HG03108 (cell line): ENCODE measurements around the gene TUBA3E.
"Not testable (repeated sequence)": the region's sequence is repeated elsewhere in the genome, so short reads cannot be mapped to it uniquely, and the experiment has no call there.

Experiments used
- ATAC-seq: cut with Tn5 transposase; IDR thresholded peaks from one replicate; pipeline ENCODE4 v1.9.1; 2021; ENCODE audit warnings: moderate library complexity; ENCODE audit not compliant: unreplicated experiment

The TUBA3E gene

GRCh38 chr2:130150181-130151144 is 47.8 kb downstream of the TUBA3E start:
- ATAC-seq = no peak

DNA sequence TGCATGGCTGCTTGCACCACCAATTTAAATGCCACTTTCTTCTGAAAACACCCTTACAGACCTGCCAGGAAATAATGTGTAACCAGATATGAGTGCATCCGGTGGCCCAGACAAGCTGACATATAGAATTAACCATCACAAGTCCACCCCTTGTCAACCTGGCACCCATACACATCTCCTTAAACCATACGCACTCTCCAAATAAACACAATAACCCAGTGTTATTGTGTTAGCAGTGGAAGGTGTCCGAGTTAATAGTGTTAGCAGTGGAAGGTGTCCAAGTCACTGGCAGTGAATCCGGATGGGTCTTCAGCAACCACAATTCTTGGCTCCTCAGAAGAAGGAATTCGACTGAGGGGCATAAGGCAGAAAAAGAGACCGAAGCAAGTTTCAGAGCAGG is 49.7 kb downstream of the TUBA3E start:
- ATAC-seq = not testable (repeated sequence)

DNA sequence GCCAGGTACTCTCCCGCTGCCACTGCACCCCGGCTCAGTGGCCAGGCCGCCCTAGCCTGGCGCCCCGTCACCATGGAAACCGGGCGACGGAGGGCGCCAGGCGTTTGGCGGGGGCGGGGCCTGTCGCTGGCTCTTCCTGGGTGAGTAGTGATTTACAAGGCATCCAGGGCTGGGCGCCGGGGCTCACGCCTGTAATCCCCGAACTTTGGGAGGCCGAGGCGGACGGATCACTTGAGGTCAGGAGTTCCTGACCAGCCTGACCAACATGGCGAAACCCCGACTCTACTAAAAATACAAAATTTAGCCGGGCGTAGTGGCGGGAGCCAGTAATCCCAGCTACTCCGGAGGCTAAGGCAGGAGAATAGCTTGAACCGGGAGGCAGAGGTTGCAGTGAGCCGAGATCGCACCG is 53.2 kb downstream of the TUBA3E start, which contains the start of gene CCDC74B:
TSS of gene CCDC74B (minus strand) at position 107 of the 409 bp plus-strand sequence. CDS start 116 bp downstream, outside the sequence.
- peak; percentile 93 for ATAC-seq

- ATAC-seq = not testable (repeated sequence)
These were observed 54.8 kb downstream of the TUBA3E start for GRCh38 chr2:130143266-130144039.

- ATAC-seq = not testable (repeated sequence)
These were observed 55.6 kb downstream of the TUBA3E start for GRCh38 chr2:130142396-130143265.
